ENCODE data around the gene GAREM2. TPM values are rescaled to one million over a fixed set of nuclear protein-coding genes. Genes with fewer than 3 reads are reported as not detected.

Gene GAREM2
- polyA plus RNA-seq, 2 of the 4 experiments (the other 2 are of a cell fraction): 5.1 to 5.9 TPM

DNA sequence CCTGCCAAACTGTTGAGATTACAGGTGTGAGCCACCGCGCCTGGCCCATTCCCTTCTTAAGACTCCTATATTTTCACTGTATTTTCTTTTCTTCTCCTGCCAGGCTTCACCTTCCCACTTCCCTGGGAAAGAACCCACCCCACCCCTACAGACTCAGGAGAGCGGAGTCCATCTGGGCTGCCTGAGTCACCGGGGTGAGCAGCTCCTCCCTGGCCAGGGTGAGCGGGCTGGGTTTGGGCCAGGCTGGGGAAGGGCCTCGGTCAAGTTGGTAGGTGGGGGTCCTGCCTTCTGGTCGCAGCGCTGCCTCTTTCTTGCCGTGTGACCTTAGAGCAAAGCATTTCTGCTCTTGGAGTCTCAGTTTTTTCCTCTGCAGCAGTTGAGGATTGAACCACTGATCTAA is 2.1 kb upstream of the GAREM2 start (continued):
- TF ChIP-seq BCL3 (IDR thresholded peaks at IDR 0.05) (no peak), ESRRA (IDR thresholded peaks at IDR 0.05; ENCODE audit: borderline replicate concordance, low read length) (no peak), EP300 (IDR thresholded peaks at IDR 0.05) (no peak), MAFK (IDR thresholded peaks at IDR 0.05; ENCODE audit: partially characterized antibody) (no peak), ZNF302 (CRISPR knock-in tag; IDR thresholded peaks at IDR 0.05) (no peak), RARB (CRISPR knock-in tag; IDR thresholded peaks at IDR 0.05) (no peak)

DNA sequence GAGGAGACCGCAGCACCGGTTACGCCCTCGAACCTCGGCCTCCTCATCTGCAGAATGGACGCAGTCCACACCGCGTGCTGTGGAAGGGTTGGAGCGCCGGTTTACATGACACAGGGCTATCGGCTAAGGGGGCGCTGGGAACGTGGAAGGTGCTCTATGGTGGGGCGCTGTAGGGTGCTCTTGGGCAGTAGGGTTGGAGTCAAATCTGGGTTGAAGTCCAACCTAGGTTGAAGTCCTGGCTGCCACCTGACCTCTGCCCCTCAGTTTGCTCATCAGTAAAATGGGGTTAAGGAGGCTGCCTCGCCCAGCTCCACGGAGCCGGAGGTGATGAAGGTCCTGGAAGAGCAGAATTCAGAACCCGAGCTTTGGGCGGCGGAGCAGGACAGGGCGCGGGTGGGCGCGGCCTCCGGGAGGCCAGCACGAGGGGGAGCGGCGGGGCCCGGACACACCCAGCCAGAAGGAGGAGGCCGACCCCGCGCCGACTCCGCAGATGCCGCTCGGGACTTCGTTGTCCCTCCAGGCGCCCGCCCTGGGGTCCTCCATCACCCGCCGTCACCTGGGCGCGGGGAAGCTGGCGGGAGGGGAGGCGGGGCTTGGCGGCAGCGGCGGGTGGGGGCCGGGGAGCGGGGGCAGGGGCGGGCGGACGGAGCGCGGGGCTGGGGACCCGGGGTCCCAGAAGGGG is 558 bp upstream of the GAREM2 start:
- no peaks in the 10 kb centered on the region for H3K9me3 ChIP-seq
- no peak for TF ChIP-seq ZSCAN20 (CRISPR knock-in tag; IDR thresholded peaks at IDR 0.05)
- 0 out of 2 replicates have a peak, but pooled peaks have one; percentile 16 for TF ChIP-seq E2F6 (IDR thresholded peaks at IDR 0.05; ENCODE audit: borderline replicate concordance, low read depth)
- TF ChIP-seq ESRRA (IDR thresholded peaks at IDR 0.05; ENCODE audit: borderline replicate concordance, low read length): 0 out of 2 replicates have a peak, but pooled peaks have one; percentile 39
- TF ChIP-seq KDM1A (IDR thresholded peaks at IDR 0.05; ENCODE audit: low read depth): peak; percentile 86
- TF ChIP-seq MAX (IDR thresholded peaks at IDR 0.05): no peak; the same call in 1 of the 2 replicates
- TF ChIP-seq HDAC2 (IDR thresholded peaks at IDR 0.05): 0 out of 2 replicates have a peak, but pooled peaks have one; percentile 42
- peak; percentile 46; the same call in 1 of the 2 replicates for TF ChIP-seq TFCP2L1 (CRISPR knock-in tag; IDR thresholded peaks at IDR 0.05)
- no peak for TF ChIP-seq CHD2 (IDR thresholded peaks at IDR 0.05; ENCODE audit: low read length, partially characterized antibody)
- no peak for TF ChIP-seq BHLHE40 (IDR thresholded peaks at IDR 0.05; ENCODE audit: low read depth, low read length)
- WGBS (ENCODE audit: missing lambda C conversion rate): 34% methylated on average over 46 of the region's 56 CpGs
- FAIRE-seq: no peak
- peaks cover 6% of the 10 kb centered on the region; the same call in 1 of the 3 replicates for H3K4me1 ChIP-seq
- H3K4me3 ChIP-seq: peak overlapping the region; percentile 68
- CTCF ChIA-PET: interaction anchor here (0.6 to 6.2 kb wide), 11 partner anchors 9 to 335 kb away, joined by 3 to 77 read pairs (median 4); partner anchors contain the start of genes HADHA and HADHB
- peak overlapping the region; percentile 88 for H3K4me2 ChIP-seq
- ATAC-seq: peak; percentile 2 to 46; a peak in 4 of 6 replicates
- POLR2A ChIA-PET: interaction anchor here (0.8 kb wide), 1 partner anchor 13 kb away, joined by 3 read pairs; no protein-coding TSS in a partner anchor
- DNase-seq (ENCODE audit: low read depth in 1 of 2, low spot score in 1 of 2): peak; percentile 40 to 55
- peak overlapping the region; percentile 76 to 93; a peak in 5 of 6 replicates for H3K27ac ChIP-seq

GRCh38 chr2:26173776-26174482 is 1.0 kb downstream of the GAREM2 start:
- no peak for FAIRE-seq
- Histone ChIP-seq H3K4me3 (peak overlapping the region; percentile 68), H3K27ac (peak overlapping the region; percentile 76 to 93; a peak in 5 of 6 replicates), H3K4me1 (peaks cover 9% of the 10 kb centered on the region; the same call in 1 of the 3 replicates), H3K9me3 (no peaks in the 10 kb centered on the region), H3K4me2 (peak overlapping the region; percentile 88)
- POLR2A ChIA-PET: interaction anchor here (0.5 kb wide), 1 partner anchor 50 kb away, joined by 7 read pairs; no protein-coding TSS in a partner anchor
- DNase-seq (ENCODE audit: low read depth in 1 of 2, low spot score in 1 of 2): no peak
- WGBS (ENCODE audit: missing lambda C conversion rate): 83% methylated on average over 29 of the region's 46 CpGs
- no peak; a peak in 1 of 6 replicates for ATAC-seq
- CTCF ChIA-PET: interaction anchor here (0.6 to 6.2 kb wide), 3 partner anchors 11 to 310 kb away, joined by 3 to 77 read pairs (median 4); no protein-coding TSS in a partner anchor
- no peak for TF ChIP-seq ZNF302 (CRISPR knock-in tag; IDR thresholded peaks at IDR 0.05)
- no peak for TF ChIP-seq NPAS2 (CRISPR knock-in tag; IDR thresholded peaks at IDR 0.05; ENCODE audit: borderline replicate concordance)
- TF ChIP-seq REST (IDR thresholded peaks at IDR 0.05): no peak
- TF ChIP-seq, protein P1, sequence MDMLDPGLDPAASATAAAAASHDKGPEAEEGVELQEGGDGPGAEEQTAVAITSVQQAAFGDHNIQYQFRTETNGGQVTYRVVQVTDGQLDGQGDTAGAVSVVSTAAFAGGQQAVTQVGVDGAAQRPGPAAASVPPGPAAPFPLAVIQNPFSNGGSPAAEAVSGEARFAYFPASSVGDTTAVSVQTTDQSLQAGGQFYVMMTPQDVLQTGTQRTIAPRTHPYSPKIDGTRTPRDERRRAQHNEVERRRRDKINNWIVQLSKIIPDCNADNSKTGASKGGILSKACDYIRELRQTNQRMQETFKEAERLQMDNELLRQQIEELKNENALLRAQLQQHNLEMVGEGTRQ (IDR thresholded peaks at IDR 0.05): no peak
- TF ChIP-seq HOXB5 (CRISPR knock-in tag; IDR thresholded peaks at IDR 0.05): no peak
- TF ChIP-seq, protein P2, sequence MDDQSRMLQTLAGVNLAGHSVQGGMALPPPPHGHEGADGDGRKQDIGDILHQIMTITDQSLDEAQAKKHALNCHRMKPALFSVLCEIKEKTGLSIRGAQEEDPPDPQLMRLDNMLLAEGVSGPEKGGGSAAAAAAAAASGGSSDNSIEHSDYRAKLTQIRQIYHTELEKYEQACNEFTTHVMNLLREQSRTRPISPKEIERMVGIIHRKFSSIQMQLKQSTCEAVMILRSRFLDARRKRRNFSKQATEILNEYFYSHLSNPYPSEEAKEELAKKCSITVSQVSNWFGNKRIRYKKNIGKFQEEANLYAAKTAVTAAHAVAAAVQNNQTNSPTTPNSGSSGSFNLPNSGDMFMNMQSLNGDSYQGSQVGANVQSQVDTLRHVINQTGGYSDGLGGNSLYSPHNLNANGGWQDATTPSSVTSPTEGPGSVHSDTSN (IDR thresholded peaks at IDR 0.05): no peak
- TF ChIP-seq KDM5A (IDR thresholded peaks at IDR 0.05): no peak
- TF ChIP-seq SMC3 (IDR thresholded peaks at IDR 0.05): no peak
- no peak for TF ChIP-seq CBX2 (IDR thresholded peaks at IDR 0.05; ENCODE audit: borderline replicate concordance, low read depth)
- TF ChIP-seq, protein P3, sequence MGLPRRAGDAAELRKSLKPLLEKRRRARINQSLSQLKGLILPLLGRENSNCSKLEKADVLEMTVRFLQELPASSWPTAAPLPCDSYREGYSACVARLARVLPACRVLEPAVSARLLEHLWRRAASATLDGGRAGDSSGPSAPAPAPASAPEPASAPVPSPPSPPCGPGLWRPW (IDR thresholded peaks at IDR 0.05): no peak
- no peak for TF ChIP-seq BHLHE40 (IDR thresholded peaks at IDR 0.05; ENCODE audit: low read depth, low read length)

Measured in A549 (cell line).